ENCODE results near the gene TBC1D30. TPM values are rescaled to one million over a fixed set of nuclear protein-coding genes. Genes with fewer than 3 reads are reported as not detected.

Gene TBC1D30
- polyA plus RNA-seq, 2 of the 4 experiments (the other 2 are of a cell fraction) = 0.65 to 3.5 TPM

DNA sequence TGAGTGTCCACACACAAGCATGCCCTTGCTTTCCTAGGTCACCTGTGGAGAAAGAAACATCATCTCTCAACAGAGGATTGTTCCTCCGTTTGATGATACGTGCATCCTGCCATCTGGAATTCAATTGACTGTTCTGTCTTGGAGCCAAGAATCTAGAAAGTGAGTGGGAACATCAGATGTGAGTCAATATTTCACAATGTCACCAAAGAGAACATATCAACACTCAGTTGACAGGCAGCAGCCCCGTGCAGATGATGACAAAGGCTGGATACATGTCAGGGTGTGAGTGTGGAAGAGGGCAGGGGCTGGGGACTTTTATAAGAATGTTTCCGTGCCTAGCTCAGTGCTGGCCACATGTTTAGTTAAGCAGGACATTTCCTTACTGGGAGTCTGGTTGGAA lies 76.1 kb downstream of the TBC1D30 start:
- CTCF ChIA-PET = interaction anchor here (2.9 kb wide), 1 partner anchor 9 kb away, joined by 13 read pairs; no protein-coding TSS in a partner anchor
- H3K9me3 ChIP-seq = no peaks in the 10 kb centered on the region; the same call in 2 of the 3 replicates
- H3K4me2 ChIP-seq = no peak overlapping the region
- FAIRE-seq = no peak
- no peak overlapping the region for H3K4me3 ChIP-seq
- H3K27ac ChIP-seq = no peak overlapping the region
- 0 out of 6 replicates have a peak, but pooled peaks of 1 of the 2 experiments have one; percentile 30 for ATAC-seq
- 9% methylated on average over 4 of the region's 4 CpGs for WGBS (ENCODE audit: missing lambda C conversion rate)
- POLR2A ChIA-PET = no interaction called here
- no peak for DNase-seq (ENCODE audit: low read depth in 1 of 2, low spot score in 1 of 2)
- TF ChIP-seq PHF8 (IDR thresholded peaks at IDR 0.05; ENCODE audit: borderline replicate concordance, low read depth) (no peak), NPAS2 (CRISPR knock-in tag; IDR thresholded peaks at IDR 0.05; ENCODE audit: borderline replicate concordance) (no peak), ZNF302 (CRISPR knock-in tag; IDR thresholded peaks at IDR 0.05) (no peak)
- H3K4me1 ChIP-seq = no peaks in the 10 kb centered on the region

DNA sequence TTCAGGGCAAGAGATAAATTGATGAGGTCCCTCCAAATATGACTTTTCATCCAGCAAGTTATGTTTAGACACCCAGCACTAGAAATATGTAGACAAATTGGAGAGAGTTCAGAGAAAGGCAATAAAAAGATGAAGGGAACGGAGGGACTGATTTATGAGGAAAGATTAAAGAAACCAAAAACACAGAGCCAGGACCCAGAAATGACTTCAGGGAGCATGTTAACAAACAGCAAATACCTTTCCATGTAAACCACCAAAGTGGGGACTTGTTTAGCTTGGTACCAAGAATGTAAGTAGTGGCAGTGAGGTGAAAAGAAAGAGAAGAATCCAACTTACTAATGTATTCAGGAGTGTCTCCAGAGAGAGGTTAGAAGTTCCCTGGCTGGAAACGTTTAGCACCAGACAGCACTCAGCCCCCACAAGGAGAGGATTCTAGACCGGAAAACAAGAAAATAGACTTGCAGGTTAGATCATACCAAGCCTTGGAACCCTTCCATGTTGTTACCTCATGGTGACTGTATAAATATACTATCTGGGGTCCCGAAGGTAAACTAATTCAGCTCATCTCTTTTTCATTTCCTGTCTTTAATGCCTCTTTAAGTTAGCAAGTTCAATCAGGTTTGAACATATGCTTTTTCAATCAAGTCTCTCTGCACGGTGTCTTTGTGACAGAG lies 79.2 kb downstream of the TBC1D30 start:
- ChIA-PET CTCF (interaction anchor here (0.5 to 1.9 kb wide), 5 partner anchors 12 to 524 kb away, joined by 3 to 7 read pairs (median 4); no protein-coding TSS in a partner anchor), POLR2A (no interaction called here)
- no peaks in the 10 kb centered on the region for H3K9me3 ChIP-seq
- H3K4me1 ChIP-seq = no peaks in the 10 kb centered on the region
- H3K4me3 ChIP-seq = no peak overlapping the region
- TF ChIP-seq CBX2 (IDR thresholded peaks at IDR 0.05; ENCODE audit: borderline replicate concordance, low read depth) (no peak), NPAS2 (CRISPR knock-in tag; IDR thresholded peaks at IDR 0.05; ENCODE audit: borderline replicate concordance) (no peak), MAZ (IDR thresholded peaks at IDR 0.05; ENCODE audit: borderline replicate concordance, low read depth, low read length) (no peak), RARB (CRISPR knock-in tag; IDR thresholded peaks at IDR 0.05) (no peak), CEBPB (IDR thresholded peaks at IDR 0.05) (no peak), FOSL2 (IDR thresholded peaks at IDR 0.05) (no peak), FOSL2 (CRISPR knock-in tag; IDR thresholded peaks at IDR 0.05) (no peak), MAX (IDR thresholded peaks at IDR 0.05) (no peak), TFCP2L1 (CRISPR knock-in tag; IDR thresholded peaks at IDR 0.05) (no peak), ZSCAN20 (CRISPR knock-in tag; IDR thresholded peaks at IDR 0.05) (no peak), ZC3H11A (IDR thresholded peaks at IDR 0.05) (no peak), HOXB5 (CRISPR knock-in tag; IDR thresholded peaks at IDR 0.05) (no peak), HEYL (CRISPR knock-in tag; IDR thresholded peaks at IDR 0.05) (no peak), RAD21 (conservative IDR thresholded peaks at IDR 0.05 in 1 of 2, IDR thresholded peaks at IDR 0.05 in 1 of 2) (no peak)
- TF ChIP-seq, protein P1, sequence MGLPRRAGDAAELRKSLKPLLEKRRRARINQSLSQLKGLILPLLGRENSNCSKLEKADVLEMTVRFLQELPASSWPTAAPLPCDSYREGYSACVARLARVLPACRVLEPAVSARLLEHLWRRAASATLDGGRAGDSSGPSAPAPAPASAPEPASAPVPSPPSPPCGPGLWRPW (IDR thresholded peaks at IDR 0.05) = no peak
- TF ChIP-seq, protein P2, sequence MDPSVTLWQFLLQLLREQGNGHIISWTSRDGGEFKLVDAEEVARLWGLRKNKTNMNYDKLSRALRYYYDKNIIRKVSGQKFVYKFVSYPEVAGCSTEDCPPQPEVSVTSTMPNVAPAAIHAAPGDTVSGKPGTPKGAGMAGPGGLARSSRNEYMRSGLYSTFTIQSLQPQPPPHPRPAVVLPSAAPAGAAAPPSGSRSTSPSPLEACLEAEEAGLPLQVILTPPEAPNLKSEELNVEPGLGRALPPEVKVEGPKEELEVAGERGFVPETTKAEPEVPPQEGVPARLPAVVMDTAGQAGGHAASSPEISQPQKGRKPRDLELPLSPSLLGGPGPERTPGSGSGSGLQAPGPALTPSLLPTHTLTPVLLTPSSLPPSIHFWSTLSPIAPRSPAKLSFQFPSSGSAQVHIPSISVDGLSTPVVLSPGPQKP (IDR thresholded peaks at IDR 0.05; ENCODE audit: low read depth, low read length) = no peak
- TF ChIP-seq, protein P3, sequence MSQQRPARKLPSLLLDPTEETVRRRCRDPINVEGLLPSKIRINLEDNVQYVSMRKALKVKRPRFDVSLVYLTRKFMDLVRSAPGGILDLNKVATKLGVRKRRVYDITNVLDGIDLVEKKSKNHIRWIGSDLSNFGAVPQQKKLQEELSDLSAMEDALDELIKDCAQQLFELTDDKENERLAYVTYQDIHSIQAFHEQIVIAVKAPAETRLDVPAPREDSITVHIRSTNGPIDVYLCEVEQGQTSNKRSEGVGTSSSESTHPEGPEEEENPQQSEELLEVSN (IDR thresholded peaks at IDR 0.05; ENCODE audit: borderline replicate concordance, low read depth) = no peak
- no peak overlapping the region for H3K27ac ChIP-seq
- no peak for DNase-seq (ENCODE audit: low read depth in 1 of 2, low spot score in 1 of 2)
- no peak for FAIRE-seq
- H3K4me2 ChIP-seq = no peak overlapping the region
- no peak for ATAC-seq
- WGBS (ENCODE audit: missing lambda C conversion rate) = 43% methylated on average over 5 of the region's 5 CpGs

DNA sequence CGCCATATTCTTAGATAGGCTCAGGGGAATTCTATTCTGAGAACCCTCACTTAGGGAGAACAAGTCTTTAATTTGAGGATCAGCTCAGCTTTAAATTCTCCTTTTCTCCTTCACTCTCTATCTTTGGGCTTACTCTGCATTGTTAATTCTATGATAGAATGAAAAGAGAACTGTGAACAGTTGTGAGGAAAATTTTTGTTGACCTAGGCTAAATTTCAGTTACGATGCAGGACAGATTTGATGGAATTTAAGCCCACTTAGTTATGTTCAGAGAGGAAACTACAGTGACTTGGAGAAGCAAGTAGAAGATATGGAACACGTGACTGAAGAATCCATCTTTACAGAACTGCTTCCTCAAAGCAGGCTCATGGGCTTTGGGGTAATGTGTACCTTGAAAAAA lies 82.7 kb downstream of the TBC1D30 start:
- no peak overlapping the region for H3K27ac ChIP-seq
- FAIRE-seq (no peak), ATAC-seq (no peak), DNase-seq (ENCODE audit: low read depth in 1 of 2, low spot score in 1 of 2) (no peak)
- peak; percentile 55 for TF ChIP-seq MAFK (IDR thresholded peaks at IDR 0.05; ENCODE audit: partially characterized antibody)
- TF ChIP-seq SMC3 (IDR thresholded peaks at IDR 0.05) = no peak
- TF ChIP-seq, protein P4, sequence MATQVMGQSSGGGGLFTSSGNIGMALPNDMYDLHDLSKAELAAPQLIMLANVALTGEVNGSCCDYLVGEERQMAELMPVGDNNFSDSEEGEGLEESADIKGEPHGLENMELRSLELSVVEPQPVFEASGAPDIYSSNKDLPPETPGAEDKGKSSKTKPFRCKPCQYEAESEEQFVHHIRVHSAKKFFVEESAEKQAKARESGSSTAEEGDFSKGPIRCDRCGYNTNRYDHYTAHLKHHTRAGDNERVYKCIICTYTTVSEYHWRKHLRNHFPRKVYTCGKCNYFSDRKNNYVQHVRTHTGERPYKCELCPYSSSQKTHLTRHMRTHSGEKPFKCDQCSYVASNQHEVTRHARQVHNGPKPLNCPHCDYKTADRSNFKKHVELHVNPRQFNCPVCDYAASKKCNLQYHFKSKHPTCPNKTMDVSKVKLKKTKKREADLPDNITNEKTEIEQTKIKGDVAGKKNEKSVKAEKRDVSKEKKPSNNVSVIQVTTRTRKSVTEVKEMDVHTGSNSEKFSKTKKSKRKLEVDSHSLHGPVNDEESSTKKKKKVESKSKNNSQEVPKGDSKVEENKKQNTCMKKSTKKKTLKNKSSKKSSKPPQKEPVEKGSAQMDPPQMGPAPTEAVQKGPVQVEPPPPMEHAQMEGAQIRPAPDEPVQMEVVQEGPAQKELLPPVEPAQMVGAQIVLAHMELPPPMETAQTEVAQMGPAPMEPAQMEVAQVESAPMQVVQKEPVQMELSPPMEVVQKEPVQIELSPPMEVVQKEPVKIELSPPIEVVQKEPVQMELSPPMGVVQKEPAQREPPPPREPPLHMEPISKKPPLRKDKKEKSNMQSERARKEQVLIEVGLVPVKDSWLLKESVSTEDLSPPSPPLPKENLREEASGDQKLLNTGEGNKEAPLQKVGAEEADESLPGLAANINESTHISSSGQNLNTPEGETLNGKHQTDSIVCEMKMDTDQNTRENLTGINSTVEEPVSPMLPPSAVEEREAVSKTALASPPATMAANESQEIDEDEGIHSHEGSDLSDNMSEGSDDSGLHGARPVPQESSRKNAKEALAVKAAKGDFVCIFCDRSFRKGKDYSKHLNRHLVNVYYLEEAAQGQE (IDR thresholded peaks at IDR 0.05) = no peak
- TF ChIP-seq EP300 (IDR thresholded peaks at IDR 0.05) = no peak
- CTCF ChIA-PET = interaction anchor here (1.0 kb wide), 1 partner anchor 15 kb away, joined by 4 read pairs; no protein-coding TSS in a partner anchor
- POLR2A ChIA-PET = no interaction called here
- H3K4me1 ChIP-seq = no peaks in the 10 kb centered on the region
- no peak overlapping the region for H3K4me2 ChIP-seq
- H3K4me3 ChIP-seq = no peak overlapping the region
- H3K9me3 ChIP-seq = no peaks in the 10 kb centered on the region
- 52% methylated on average over 3 of the region's 3 CpGs for WGBS (ENCODE audit: missing lambda C conversion rate)

Measured in A549 (cell line).